Left ventricle myocardium superior (tissue), 1 donor: ENCODE results near the gene PLXNB3. TPM values are rescaled to one million over a fixed set of nuclear protein-coding genes. Genes with fewer than 3 reads are reported as not detected.
"Not testable (repeated sequence)": the region's sequence is repeated elsewhere in the genome, so short reads cannot be mapped to it uniquely, and the experiment has no call there.

Experiments
- ATAC-seq: fragments of 200-7000 bp; cut with Tn5 transposase; one replicate; pipeline ENCODE4 v1.9.1; 2020; ENCODE audit warnings: mild to moderate bottlenecking, moderate library complexity
- DNase-seq: peaks from one replicate; pipeline ENCODE4 v3.0.0-alpha.2; 2020
- intact Hi-C: fragments of 100-400 bp; cut with micrococcal nuclease; formaldehyde crosslinking; loops from one replicate; pipeline ENCODE4 v1.11.0; 2022
- total RNA-seq: library from RNA; stranded (reverse); fragmentation: NEBNext Ultra II Directional; extraction: Animal tissue kit (Norgen Biotek cat#: 25700); gene quantifications from one replicate; pipeline ENCODE4 v1.2.1, GENCODE V29; 2021
- donor health status: DM: no; HTN: yes; CAD: no; lungs with severe emphysema.

Gene PLXNB3
- total RNA-seq, 1 donor from 2014 or later, result 2.4 TPM

GRCh38 chrX:153800746-153801145, 36.7 kb downstream of the PLXNB3 start:
- DNase-seq (no peak), ATAC-seq (no peak)
- intact Hi-C loops, result no loop called here

DNA sequence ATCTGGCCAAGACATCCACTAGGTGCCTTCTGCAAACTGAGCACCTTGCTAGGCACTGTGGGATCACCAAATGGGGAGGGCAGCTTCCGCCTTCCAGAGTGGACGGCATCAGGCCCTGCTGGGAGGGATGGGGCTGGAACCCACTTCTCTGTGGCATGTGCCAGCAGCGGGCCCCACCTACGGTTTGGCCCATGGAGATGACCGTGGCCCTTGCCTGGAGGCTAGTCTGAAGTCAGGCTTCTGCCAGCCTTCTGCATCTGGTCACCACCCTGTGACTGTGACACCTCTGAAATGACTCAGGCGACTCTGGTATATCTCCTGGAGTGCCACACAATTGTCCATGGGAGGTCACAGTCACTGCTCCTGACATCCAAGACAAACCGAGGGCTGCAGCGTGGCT, 37.6 kb downstream of the PLXNB3 start:
- no peak for ATAC-seq
- intact Hi-C loops, result no loop called here

GRCh38 chrX:153802513-153803045, 38.5 kb downstream of the PLXNB3 start:
- intact Hi-C loops, result no loop called here
- ATAC-seq (no peak), DNase-seq (no peak)

More for the DNA sequence above, 37.6 kb downstream of the PLXNB3 start:
- no peak for DNase-seq

GRCh38 chrX:153803211-153804099, 39.4 kb downstream of the PLXNB3 start:
- ATAC-seq, result no peak
- DNase-seq, result no peak
- intact Hi-C loops, result no loop called here

GRCh38 chrX:153804100-153804595, 40.1 kb downstream of the PLXNB3 start:
- intact Hi-C loops, result no loop called here
- no peak for DNase-seq
- ATAC-seq, result no peak

GRCh38 chrX:153804621-153805020, 40.6 kb downstream of the PLXNB3 start:
- no peak for DNase-seq
- intact Hi-C loops, result no loop called here
- no peak for ATAC-seq

DNA sequence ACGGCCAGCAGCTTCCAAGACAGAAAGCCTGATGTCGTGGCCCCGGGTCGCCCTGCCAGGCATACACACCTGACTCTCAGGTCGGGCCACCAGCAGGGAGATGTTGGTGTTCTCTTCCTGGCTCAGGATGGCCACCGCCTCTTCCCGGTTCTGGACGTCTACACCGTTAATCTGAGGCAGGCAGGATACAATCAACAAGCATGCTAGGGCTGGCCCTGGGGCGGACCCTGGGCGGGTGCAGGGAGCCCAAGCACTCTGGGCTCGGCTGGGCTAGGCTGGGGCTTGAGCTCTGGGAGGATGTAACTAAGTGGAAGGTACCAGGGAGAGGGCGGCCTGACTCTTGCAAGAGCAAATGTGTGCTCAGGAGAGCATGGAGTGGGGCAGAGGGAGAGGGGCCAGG, 41.4 kb downstream of the PLXNB3 start:
- ATAC-seq (no peak), DNase-seq (no peak)
- intact Hi-C loops, result no loop called here

GRCh38 chrX:153806999-153807575, 43.0 kb downstream of the PLXNB3 start:
- intact Hi-C loops, result no loop called here
- ATAC-seq (no peak), DNase-seq (no peak)

DNA sequence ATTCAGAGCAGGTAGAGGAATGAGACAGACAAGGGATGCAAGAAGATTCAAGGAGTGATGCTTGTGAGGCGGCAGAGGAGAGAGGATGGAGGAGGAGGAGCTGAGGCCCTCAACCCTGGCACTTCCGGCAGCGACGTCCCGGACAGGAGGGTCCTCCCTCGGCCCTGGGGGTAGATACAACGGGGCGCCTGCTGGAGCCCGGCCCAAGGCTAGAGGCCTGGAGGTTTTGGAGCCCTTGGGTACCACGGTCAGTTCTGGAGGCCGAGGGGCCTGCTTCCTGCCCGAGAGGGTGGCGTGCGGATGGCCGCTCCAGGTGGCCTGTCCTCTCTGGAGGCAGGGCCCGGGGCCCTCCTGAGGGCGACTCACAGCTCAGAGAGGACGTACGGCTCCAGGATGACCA, 43.9 kb downstream of the PLXNB3 start:
- ATAC-seq, result no peak
- intact Hi-C loops, result no loop called here
- no peak for DNase-seq

- intact Hi-C loops, result no loop called here
- DNase-seq, result no peak
- ATAC-seq, result no peak
These were observed 48.2 kb downstream of the PLXNB3 start for GRCh38 chrX:153812220-153812619.

DNA sequence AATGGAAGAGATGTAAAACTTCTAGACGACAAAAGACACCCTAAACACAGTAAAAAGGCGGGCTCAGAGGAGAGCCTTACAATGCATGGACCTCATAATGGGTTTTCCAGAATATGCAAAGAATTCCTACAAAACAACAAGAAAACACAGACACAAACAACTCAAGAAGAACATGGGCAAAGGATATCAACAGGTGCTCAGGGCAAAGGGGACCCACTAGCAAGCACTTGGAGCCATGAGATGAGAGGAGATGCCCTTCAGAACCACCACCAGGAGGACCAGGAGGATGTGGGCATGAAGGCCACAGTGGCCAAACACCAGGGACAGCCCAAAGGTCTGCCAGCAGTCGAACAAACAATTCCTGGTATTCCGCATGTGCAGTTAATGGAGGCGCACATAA, 49.1 kb downstream of the PLXNB3 start:
- no peak for DNase-seq
- ATAC-seq, result no peak
- intact Hi-C loops, result no loop called here

DNA sequence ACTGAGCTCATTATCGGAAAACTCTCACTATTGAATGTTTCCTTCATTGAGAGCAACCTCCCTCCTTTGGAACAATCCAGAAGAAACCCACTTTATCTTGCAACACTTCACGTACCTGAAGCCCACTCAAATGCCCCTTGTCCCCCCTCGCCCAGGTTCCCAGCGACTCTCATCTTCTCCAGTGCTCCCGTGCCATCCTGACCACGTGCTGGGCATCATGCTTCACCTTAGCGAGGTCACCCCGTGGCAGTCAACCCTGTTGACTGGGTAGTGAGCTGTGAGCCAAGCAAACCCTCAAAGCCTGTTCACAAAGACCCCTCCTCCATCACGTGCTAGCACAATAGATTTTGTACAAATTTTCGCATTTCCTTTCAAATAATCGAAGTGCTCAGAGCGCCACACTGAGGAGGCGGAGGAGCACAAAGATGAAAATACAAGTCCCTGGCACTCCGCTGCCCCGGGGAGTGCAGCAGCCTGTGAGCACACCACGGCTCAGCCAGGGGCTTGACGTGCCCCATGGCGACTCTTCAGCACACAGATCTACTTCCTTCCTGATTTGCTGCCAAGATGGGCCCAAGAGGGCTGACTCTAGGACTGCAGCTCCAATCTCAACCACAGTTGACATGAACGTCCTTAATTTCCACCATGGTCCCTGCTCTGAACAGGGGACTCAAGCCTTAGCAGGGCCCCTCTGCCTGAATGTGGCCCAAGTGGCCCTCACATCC, 50.7 kb downstream of the PLXNB3 start:
- no peak for DNase-seq
- ATAC-seq, result no peak
- intact Hi-C loops, result no loop called here

DNA sequence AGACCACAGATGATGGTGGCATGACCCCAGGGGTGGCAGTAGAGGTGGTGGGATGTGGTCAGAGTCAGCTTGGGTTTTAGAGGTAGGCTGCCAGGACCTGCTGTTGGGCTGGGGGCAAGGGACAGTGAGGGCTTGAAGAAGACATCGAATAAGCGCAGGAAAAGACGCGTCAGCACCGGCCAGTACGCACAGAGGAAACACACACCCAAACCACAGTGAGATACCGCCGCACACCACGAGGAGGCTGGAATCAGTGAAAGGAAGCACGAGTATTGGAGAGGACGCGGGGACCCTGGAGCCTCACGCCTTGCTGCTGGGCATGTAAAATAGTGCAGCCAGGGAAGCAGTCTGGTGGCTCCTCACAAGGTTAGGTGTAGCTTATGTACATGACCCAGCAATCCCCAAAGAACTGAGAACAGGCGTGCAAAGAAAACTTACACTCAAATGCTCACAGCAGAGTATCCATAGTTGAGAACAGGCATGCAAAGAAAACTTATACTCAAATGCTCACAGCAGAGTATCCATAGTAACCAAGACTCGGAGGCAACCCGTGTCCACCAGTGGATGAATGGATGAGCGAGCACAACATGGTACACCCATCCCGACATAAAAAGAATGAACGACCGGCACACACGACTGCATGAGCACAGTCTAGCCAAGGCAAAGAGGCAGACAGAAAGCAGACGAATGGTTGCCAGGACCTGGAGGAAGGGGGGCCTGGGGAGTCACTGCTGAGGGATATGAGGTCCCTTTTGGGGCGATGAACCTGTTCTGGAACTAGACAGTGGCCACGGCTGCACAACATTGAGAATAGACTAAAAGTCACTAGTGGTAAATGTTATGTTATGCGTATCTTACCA, 53.0 kb downstream of the PLXNB3 start:
- ATAC-seq (no peak), DNase-seq (no peak)
- intact Hi-C loops, result no loop called here

DNA sequence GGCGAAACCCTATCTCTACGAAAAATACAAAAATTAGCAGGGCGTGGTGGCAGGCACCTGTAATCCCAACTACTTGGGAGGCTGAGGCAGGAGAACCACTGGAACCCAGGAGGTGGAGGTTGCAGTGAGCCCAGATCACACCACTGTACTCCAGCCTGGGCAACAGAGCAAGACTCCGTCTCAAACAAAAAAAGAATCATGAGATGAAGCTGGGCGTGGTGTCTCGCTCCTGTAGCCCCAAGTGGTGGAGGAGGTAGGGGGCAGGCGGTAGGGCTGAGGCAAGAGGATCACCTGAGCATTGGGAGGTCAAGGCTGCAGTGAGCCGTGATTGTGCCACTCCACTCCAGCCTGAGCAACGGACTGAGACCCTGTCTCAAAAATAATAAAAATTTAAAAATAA, 54.0 kb downstream of the PLXNB3 start:
- intact Hi-C loops, DNase-seq, ATAC-seq: not testable (repeated sequence)

DNA sequence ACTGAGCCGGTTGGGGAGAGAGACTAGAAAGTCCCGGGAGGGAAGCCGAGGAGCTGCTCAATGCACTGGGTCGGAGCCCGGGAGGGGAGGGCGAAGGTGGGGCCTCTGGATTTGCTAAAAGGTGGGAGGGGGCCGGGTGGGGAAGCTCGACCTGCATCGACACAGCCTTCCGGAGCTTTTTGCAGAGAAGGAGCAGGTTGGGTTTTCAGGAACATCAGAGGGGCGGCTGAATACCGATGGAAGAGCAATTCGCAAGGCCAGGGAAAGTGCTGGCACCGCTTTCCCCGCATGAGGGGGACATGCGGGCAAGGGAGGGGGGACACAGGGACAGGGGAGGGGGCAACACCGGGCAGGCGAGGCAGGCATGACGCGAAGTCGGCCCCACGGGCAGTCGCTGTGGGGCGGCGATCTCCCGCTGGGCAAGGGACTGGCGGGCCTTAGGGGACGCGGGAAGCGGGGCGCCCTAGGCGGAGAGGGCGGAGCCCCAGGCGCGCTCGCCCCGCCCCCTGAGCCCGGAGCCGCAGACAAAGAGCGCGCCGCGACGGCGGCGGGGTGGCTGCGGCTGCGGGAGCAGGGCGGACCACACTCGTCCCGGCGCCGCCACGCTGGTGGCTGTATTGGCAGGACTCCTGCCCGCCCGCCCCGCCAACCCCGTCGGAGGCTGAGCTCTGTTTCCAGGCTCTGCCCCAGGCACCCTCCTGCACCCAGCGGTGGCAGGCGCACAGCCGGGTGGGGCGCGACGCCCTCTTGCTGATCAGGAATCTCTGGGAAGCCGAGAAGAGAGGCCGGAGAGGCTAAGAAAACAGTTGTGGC, 54.7 kb downstream of the PLXNB3 start:
- intact Hi-C loops, result no loop called here
- ATAC-seq, result peak; percentile 92

GRCh38 chrX:153819384-153820040, 55.5 kb downstream of the PLXNB3 start:
- intact Hi-C loops, result no loop called here
- DNase-seq, result no peak
- ATAC-seq, result no peak

More for the DNA sequence above, 54.7 kb downstream of the PLXNB3 start:
- peak; percentile 74 for DNase-seq

GRCh38 chrX:153820601-153821000, 56.6 kb downstream of the PLXNB3 start:
- intact Hi-C loops, result no loop called here
- DNase-seq (no peak), ATAC-seq (no peak)

- DNase-seq (no peak), ATAC-seq (no peak)
- intact Hi-C loops, result no loop called here
These were observed 57.0 kb downstream of the PLXNB3 start for GRCh38 chrX:153821066-153821465.
